Measurements from ENCODE around the gene CCNI.
"Not testable (repeated sequence)": the region's sequence is repeated elsewhere in the genome, so short reads cannot be mapped to it uniquely, and the experiment has no call there.

CCNI gene

GRCh38 chr4:77074981-77075855 lies 571 bp downstream of the CCNI start:
- H3K27me3 ChIP-seq (replicated peaks in 2 of 5; ENCODE audit: control insufficient read depth in 4 of 5, insufficient read depth in 5 of 5, low read length in 4 of 5) = no peaks in the 10 kb centered on the region
- CTCF ChIA-PET = interaction anchor here (2.6 kb wide), 1 partner anchor 22 kb away, joined by 16 read pairs; no protein-coding TSS in a partner anchor
- peak overlapping the region; percentile 100 for H3K27ac ChIP-seq (ENCODE audit: insufficient read depth in 1 of 2, low read depth in 1 of 2, low read length in 2 of 2, poor library complexity in 1 of 2, severe bottlenecking in 2 of 2)
- peaks cover 19 to 50% (median 46%) of the 10 kb centered on the region in 4 experiments for H3K4me1 ChIP-seq (ENCODE audit: control extremely low read depth in 1 of 4, control insufficient read depth in 4 of 4, insufficient read depth in 4 of 4, low read length in 3 of 4)
- POLR2A ChIA-PET = interaction anchor here (0.7 to 2.6 kb wide), 5 partner anchors 18 to 128 kb away, joined by 3 to 7 read pairs (median 4); no protein-coding TSS in a partner anchor
- no peaks in the 10 kb centered on the region for H3K36me3 ChIP-seq (ENCODE audit: control insufficient read depth in 4 of 4, insufficient read depth in 4 of 4, low read length in 3 of 4)
- DNase-seq = peak; percentile 78 to 93 (median 91)
- H3K9me3 ChIP-seq (ENCODE audit: control extremely low read depth in 1 of 5, control insufficient read depth in 4 of 5, insufficient read depth in 2 of 5, low read depth in 1 of 5, low read length in 4 of 5) = no peaks in the 10 kb centered on the region
- H3K4me3 ChIP-seq (ENCODE audit: control insufficient read depth in 1 of 7, extremely low read depth in 1 of 7, insufficient read depth in 4 of 7, low read depth in 2 of 7, low read length in 6 of 7) = peak overlapping the region; percentile 79 to 99 (median 93)
- WGBS (ENCODE audit: insufficient coverage) = 0% methylated on average over 53 of the region's 89 CpGs

- Histone ChIP-seq H3K27me3 (replicated peaks in 2 of 5; ENCODE audit: control insufficient read depth in 4 of 5, insufficient read depth in 5 of 5, low read length in 4 of 5) (no peaks in the 10 kb centered on the region), H3K27ac (ENCODE audit: insufficient read depth in 1 of 2, low read depth in 1 of 2, low read length in 2 of 2, poor library complexity in 1 of 2, severe bottlenecking in 2 of 2) (peak overlapping the region in 1 of 2 experiments; percentile 100), H3K4me3 (ENCODE audit: control insufficient read depth in 1 of 7, extremely low read depth in 1 of 7, insufficient read depth in 4 of 7, low read depth in 2 of 7, low read length in 6 of 7) (peak overlapping the region; percentile 7 to 99 (median 88)), H3K9me3 (ENCODE audit: control extremely low read depth in 1 of 5, control insufficient read depth in 4 of 5, insufficient read depth in 2 of 5, low read depth in 1 of 5, low read length in 4 of 5) (no peaks in the 10 kb centered on the region), H3K4me1 (ENCODE audit: control extremely low read depth in 1 of 4, control insufficient read depth in 4 of 4, insufficient read depth in 4 of 4, low read length in 3 of 4) (peaks cover 19 to 50% (median 46%) of the 10 kb centered on the region in 4 experiments), H3K36me3 (ENCODE audit: control insufficient read depth in 4 of 4, insufficient read depth in 4 of 4, low read length in 3 of 4) (no peaks in the 10 kb centered on the region)
- ChIA-PET CTCF (interaction anchor here (1.2 to 3.2 kb wide), 6 partner anchors 12 to 129 kb away, joined by 3 to 16 read pairs (median 6); no protein-coding TSS in a partner anchor), POLR2A (interaction anchor here (1.0 to 1.2 kb wide), 3 partner anchors 22 to 84 kb away, joined by 3 to 4 read pairs (median 3); no protein-coding TSS in a partner anchor)
- no peak for DNase-seq
- 10% methylated on average over 5 of the region's 6 CpGs for WGBS (ENCODE audit: insufficient coverage)
Measured at GRCh38 chr4:77074381-77074831, 1.4 kb downstream of the CCNI start.

- Histone ChIP-seq H3K36me3 (ENCODE audit: control insufficient read depth in 4 of 4, insufficient read depth in 4 of 4, low read length in 3 of 4) (peaks cover 0 to 1% (median 0%) of the 10 kb centered on the region in 4 experiments), H3K4me1 (ENCODE audit: control extremely low read depth in 1 of 4, control insufficient read depth in 4 of 4, insufficient read depth in 4 of 4, low read length in 3 of 4) (peaks cover 20 to 50% (median 46%) of the 10 kb centered on the region in 4 experiments), H3K4me3 (ENCODE audit: control insufficient read depth in 1 of 7, extremely low read depth in 1 of 7, insufficient read depth in 4 of 7, low read depth in 2 of 7, low read length in 6 of 7) (peak overlapping the region; percentile 7 to 99 (median 88)), H3K9me3 (ENCODE audit: control extremely low read depth in 1 of 5, control insufficient read depth in 4 of 5, insufficient read depth in 2 of 5, low read depth in 1 of 5, low read length in 4 of 5) (no peaks in the 10 kb centered on the region), H3K27ac (ENCODE audit: insufficient read depth in 1 of 2, low read depth in 1 of 2, low read length in 2 of 2, poor library complexity in 1 of 2, severe bottlenecking in 2 of 2) (peak overlapping the region in 1 of 2 experiments; percentile 100), H3K27me3 (replicated peaks in 2 of 5; ENCODE audit: control insufficient read depth in 4 of 5, insufficient read depth in 5 of 5, low read length in 4 of 5) (no peaks in the 10 kb centered on the region)
- DNase-seq = no peak
- CTCF ChIA-PET = interaction anchor here (1.2 to 3.2 kb wide), 7 partner anchors 11 to 130 kb away, joined by 3 to 16 read pairs (median 6); no protein-coding TSS in a partner anchor
- WGBS (ENCODE audit: insufficient coverage) = 0% methylated on average over 4 of the region's 5 CpGs
- POLR2A ChIA-PET = interaction anchor here (1.0 to 1.2 kb wide), 2 partner anchors 31 to 84 kb away, joined by 3 to 4 read pairs; no protein-coding TSS in a partner anchor
Measured at GRCh38 chr4:77073981-77074380, 1.8 kb downstream of the CCNI start.

- Histone ChIP-seq H3K4me3 (ENCODE audit: control insufficient read depth in 1 of 7, extremely low read depth in 1 of 7, insufficient read depth in 4 of 7, low read depth in 2 of 7, low read length in 6 of 7) (peak overlapping the region in 6 of 7 experiments; percentile 76 to 99 (median 92)), H3K27ac (ENCODE audit: insufficient read depth in 1 of 2, low read depth in 1 of 2, low read length in 2 of 2, poor library complexity in 1 of 2, severe bottlenecking in 2 of 2) (peak overlapping the region in 1 of 2 experiments; percentile 12), H3K27me3 (replicated peaks in 2 of 5; ENCODE audit: control insufficient read depth in 4 of 5, insufficient read depth in 5 of 5, low read length in 4 of 5) (no peaks in the 10 kb centered on the region), H3K36me3 (ENCODE audit: control insufficient read depth in 4 of 4, insufficient read depth in 4 of 4, low read length in 3 of 4) (peaks cover 0 to 3% (median 0%) of the 10 kb centered on the region in 4 experiments), H3K9me3 (ENCODE audit: control extremely low read depth in 1 of 5, control insufficient read depth in 4 of 5, insufficient read depth in 2 of 5, low read depth in 1 of 5, low read length in 4 of 5) (no peaks in the 10 kb centered on the region), H3K4me1 (ENCODE audit: control extremely low read depth in 1 of 4, control insufficient read depth in 4 of 4, insufficient read depth in 4 of 4, low read length in 3 of 4) (peaks cover 22 to 52% (median 42%) of the 10 kb centered on the region in 4 experiments)
- WGBS (ENCODE audit: insufficient coverage) = 0% methylated on average over 1 of the region's 3 CpGs
- ChIA-PET POLR2A (interaction anchor here (1.2 kb wide), 1 partner anchor 31 kb away, joined by 3 read pairs; no protein-coding TSS in a partner anchor), CTCF (interaction anchor here (1.2 to 3.2 kb wide), 9 partner anchors 10 to 130 kb away, joined by 3 to 16 read pairs (median 6); no protein-coding TSS in a partner anchor)
- DNase-seq = peak in 2 of 3 donors; percentile 30 to 45
Measured at GRCh38 chr4:77073106-77073809, 2.5 kb downstream of the CCNI start.

- peak in 1 of 3 donors; percentile 35 for DNase-seq
- Histone ChIP-seq H3K27ac (ENCODE audit: insufficient read depth in 1 of 2, low read depth in 1 of 2, low read length in 2 of 2, poor library complexity in 1 of 2, severe bottlenecking in 2 of 2) (peak overlapping the region in 1 of 2 experiments; percentile 12), H3K36me3 (ENCODE audit: control insufficient read depth in 4 of 4, insufficient read depth in 4 of 4, low read length in 3 of 4) (peaks cover 0 to 5% (median under 1%) of the 10 kb centered on the region in 4 experiments), H3K4me1 (ENCODE audit: control extremely low read depth in 1 of 4, control insufficient read depth in 4 of 4, insufficient read depth in 4 of 4, low read length in 3 of 4) (peaks cover 22 to 43% (median 34%) of the 10 kb centered on the region in 4 experiments), H3K9me3 (ENCODE audit: control extremely low read depth in 1 of 5, control insufficient read depth in 4 of 5, insufficient read depth in 2 of 5, low read depth in 1 of 5, low read length in 4 of 5) (no peaks in the 10 kb centered on the region), H3K4me3 (ENCODE audit: control insufficient read depth in 1 of 7, extremely low read depth in 1 of 7, insufficient read depth in 4 of 7, low read depth in 2 of 7, low read length in 6 of 7) (peak overlapping the region in 3 of 7 experiments; percentile 88 to 99 (median 98)), H3K27me3 (replicated peaks in 2 of 5; ENCODE audit: control insufficient read depth in 4 of 5, insufficient read depth in 5 of 5, low read length in 4 of 5) (no peaks in the 10 kb centered on the region)
- POLR2A ChIA-PET = interaction anchor here (0.7 kb wide), 1 partner anchor 8 kb away, joined by 3 read pairs; no protein-coding TSS in a partner anchor
- CTCF ChIA-PET = interaction anchor here (0.9 to 3.2 kb wide), 6 partner anchors 24 to 131 kb away, joined by 3 to 12 read pairs (median 3); no protein-coding TSS in a partner anchor
- 100% methylated on average over 3 of the region's 5 CpGs for WGBS (ENCODE audit: insufficient coverage)
Measured at GRCh38 chr4:77072195-77072753, 3.5 kb downstream of the CCNI start.

GRCh38 chr4:77069514-77069913 lies 6.3 kb downstream of the CCNI start:
- H3K27me3 ChIP-seq (replicated peaks in 2 of 5; ENCODE audit: control insufficient read depth in 4 of 5, insufficient read depth in 5 of 5, low read length in 4 of 5); H3K9me3 ChIP-seq (ENCODE audit: control extremely low read depth in 1 of 5, control insufficient read depth in 4 of 5, insufficient read depth in 2 of 5, low read depth in 1 of 5, low read length in 4 of 5); DNase-seq; H3K4me3 ChIP-seq (ENCODE audit: control insufficient read depth in 1 of 7, extremely low read depth in 1 of 7, insufficient read depth in 4 of 7, low read depth in 2 of 7, low read length in 6 of 7); H3K27ac ChIP-seq (ENCODE audit: insufficient read depth in 1 of 2, low read depth in 1 of 2, low read length in 2 of 2, poor library complexity in 1 of 2, severe bottlenecking in 2 of 2): not testable (repeated sequence)
- ChIA-PET CTCF (interaction anchor here (0.6 to 2.7 kb wide), 5 partner anchors 17 to 366 kb away, joined by 3 to 9 read pairs (median 4); no protein-coding TSS in a partner anchor), POLR2A (interaction anchor here (0.5 kb wide), 1 partner anchor 90 kb away, joined by 3 read pairs; no protein-coding TSS in a partner anchor)
- Histone ChIP-seq H3K4me1 (ENCODE audit: control extremely low read depth in 1 of 4, control insufficient read depth in 4 of 4, insufficient read depth in 4 of 4, low read length in 3 of 4) (peaks cover 20 to 33% (median 28%) of the 10 kb centered on the region in 4 experiments), H3K36me3 (ENCODE audit: control insufficient read depth in 4 of 4, insufficient read depth in 4 of 4, low read length in 3 of 4) (peaks cover 3 to 22% (median 18%) of the 10 kb centered on the region in 4 experiments)
- WGBS (ENCODE audit: insufficient coverage) = 100% methylated on average over 2 of the region's 3 CpGs
